Stimulated activated CD8-positive, alpha-beta memory T cell treated with anti-CD3 and anti-CD28 coated beads, Interleukin-7, amount 100 ng/mL, for 1 hour (primary cell): ENCODE data around the gene ACOXL.
"Not testable (repeated sequence)": the region's sequence is repeated elsewhere in the genome, so short reads cannot be mapped to it uniquely, and the experiment has no call there.

Experiments used
- DNase-seq, 2 donors: peaks; one replicate each; pipeline ENCODE4 v3.0.0-alpha.2; 2020; ENCODE audit warnings: low read depth in 2 of 2

Gene ACOXL

GRCh38 chr2:110855841-110856240 lies 123.5 kb downstream of the ACOXL start:
- not testable (repeated sequence) for DNase-seq

GRCh38 chr2:110858135-110858725 lies 125.9 kb downstream of the ACOXL start:
- DNase-seq, result peak in 1 of 2 donors; percentile 27

- no peak for DNase-seq
Measured at GRCh38 chr2:110858993-110859701, 126.8 kb downstream of the ACOXL start.

- DNase-seq, result no peak
Measured at GRCh38 chr2:110860630-110861029, 128.3 kb downstream of the ACOXL start.

GRCh38 chr2:110861616-110862260 lies 129.4 kb downstream of the ACOXL start:
- no peak for DNase-seq

GRCh38 chr2:110863726-110864125 lies 131.4 kb downstream of the ACOXL start:
- DNase-seq, result no peak

GRCh38 chr2:110864176-110864575 lies 131.8 kb downstream of the ACOXL start:
- DNase-seq, result no peak

GRCh38 chr2:110864731-110865130 lies 132.4 kb downstream of the ACOXL start:
- DNase-seq, result no peak

- DNase-seq, result no peak
Measured at GRCh38 chr2:110865188-110865587, 132.8 kb downstream of the ACOXL start.

- DNase-seq, result no peak
Measured at GRCh38 chr2:110866045-110866444, 133.7 kb downstream of the ACOXL start.

- DNase-seq, result no peak
Measured at GRCh38 chr2:110866466-110866865, 134.1 kb downstream of the ACOXL start.

GRCh38 chr2:110867078-110867477 lies 134.7 kb downstream of the ACOXL start:
- no peak for DNase-seq

GRCh38 chr2:110868971-110869370 lies 136.6 kb downstream of the ACOXL start:
- no peak for DNase-seq

- no peak for DNase-seq
Measured at GRCh38 chr2:110869472-110870446, 137.4 kb downstream of the ACOXL start.

GRCh38 chr2:110870545-110870944 lies 138.2 kb downstream of the ACOXL start:
- DNase-seq, result no peak

- no peak for DNase-seq
Measured at GRCh38 chr2:110871637-110872036, 139.3 kb downstream of the ACOXL start.

GRCh38 chr2:110872521-110872920 lies 140.1 kb downstream of the ACOXL start:
- DNase-seq, result no peak

- DNase-seq, result no peak
Measured at GRCh38 chr2:110873056-110873502, 140.7 kb downstream of the ACOXL start.

- DNase-seq, result no peak
Measured at GRCh38 chr2:110873597-110874452, 141.5 kb downstream of the ACOXL start.

- DNase-seq, result no peak
Measured at GRCh38 chr2:110874453-110875383, 142.3 kb downstream of the ACOXL start.
